GM12878 (cell line): Measurements from ENCODE around the gene KLK2. TPM values are rescaled to one million over a fixed set of nuclear protein-coding genes. Genes with fewer than 3 reads are reported as not detected.

Experiments used
- CUX1 ChIP-seq: IDR thresholded peaks from 2 replicates; pipeline ENCODE4 v1.6.1; 2012; ENCODE audit warnings: improper control_type of control experiment, low read depth, low read length; ENCODE audit not compliant: insufficient replicate concordance
- EP300 ChIP-seq, 2 experiments: fragments of 150-350 bp in 1 of 2; IDR thresholded peaks; 2 replicates each; pipeline ENCODE4 v1.6.1; 2011 to 2012; ENCODE audit warnings: low read depth in 2 of 2, low read length in 2 of 2, borderline replicate concordance in 1 of 2, improper control_type of control experiment in 1 of 2, inconsistent platforms in 1 of 2; ENCODE audit not compliant: control insufficient read depth in 1 of 2
- GABPA ChIP-seq: IDR thresholded peaks from 2 replicates; pipeline ENCODE4 v1.6.1; 2014; ENCODE audit warnings: antibody characterized with exemption, low read depth, mild to moderate bottlenecking, inconsistent platforms
- HDGF ChIP-seq: fragments of 450-650 bp; IDR thresholded peaks from 2 replicates; pipeline ENCODE4 v1.6.1; 2016; ENCODE audit warnings: antibody characterized with exemption
- MTA3 ChIP-seq: IDR thresholded peaks from 2 replicates; pipeline ENCODE4 v1.6.1; 2012; ENCODE audit warnings: low read length, inconsistent platforms, borderline replicate concordance
- NFXL1 ChIP-seq: fragments of 450-650 bp; IDR thresholded peaks from 2 replicates; pipeline ENCODE4 v1.6.1; 2017; ENCODE audit warnings: antibody characterized with exemption, mild to moderate bottlenecking, borderline replicate concordance
- NR2F1 ChIP-seq: fragments of 450-650 bp; conservative IDR thresholded peaks from 2 replicates; pipeline ENCODE4 v1.6.1; 2017; ENCODE audit warnings: mild to moderate bottlenecking
- PML ChIP-seq: IDR thresholded peaks from 2 replicates; pipeline ENCODE4 v1.6.1; 2012; ENCODE audit warnings: low read length, inconsistent platforms
- RUNX3 ChIP-seq: IDR thresholded peaks from 2 replicates; pipeline ENCODE4 v1.6.1; 2012; ENCODE audit warnings: low read length, inconsistent platforms
- TARDBP ChIP-seq: IDR thresholded peaks from 2 replicates; pipeline ENCODE4 v1.6.1; 2016; ENCODE audit warnings: borderline replicate concordance
- TCF7 ChIP-seq: IDR thresholded peaks from 2 replicates; pipeline ENCODE4 v1.6.1; 2014; ENCODE audit warnings: antibody characterized with exemption, borderline replicate concordance
- ZBTB40 ChIP-seq: fragments of 450-650 bp; IDR thresholded peaks from 2 replicates; pipeline ENCODE4 v1.6.1; 2016; ENCODE audit warnings: mild to moderate bottlenecking, moderate library complexity, borderline replicate concordance
- ZNF207 ChIP-seq: fragments of 450-650 bp; IDR thresholded peaks from 2 replicates; pipeline ENCODE4 v1.6.1; 2014; ENCODE audit warnings: antibody characterized with exemption, mild to moderate bottlenecking, borderline replicate concordance
- ZSCAN29 ChIP-seq: fragments of 450-650 bp; IDR thresholded peaks from 2 replicates; pipeline ENCODE4 v1.6.1; 2017; ENCODE audit warnings: mild to moderate bottlenecking, moderate library complexity
- polyA plus RNA-seq, 11 experiments: library from polyadenylated mRNA; depleted of rRNA in 4 of 11; unstranded in 6 of 11; stranded (reverse) in 5 of 11; fragments of >200 nt; fragmentation: Nextera tagmentation in 4 of 11; fragmentation: Illumina TruSeq in 1 of 11; extraction: Ambion mirVana in 4 of 11; extraction: Trizol in 1 of 11; gene quantifications; 1 replicate in 1 of 11; 2 replicates in 10 of 11; pipeline versions ENCODE4 v1.2.1 to v1.2.3, GENCODE V29; 2011 to 2016; ENCODE audit warnings: inconsistent platforms in 2 of 11, missing spikeins in 2 of 11, low read depth in 1 of 11
- total RNA-seq, 4 experiments: library from RNA; depleted of rRNA in 3 of 4; stranded (reverse); fragments of >200 nt in 3 of 4; fragmentation: Illumina TruSeq in 1 of 4; extraction: Trizol in 1 of 4; gene quantifications; 2 replicates each; pipeline versions ENCODE4 v1.2.1 to v1.2.3, GENCODE V29; 2013 to 2021
- TF ChIP-seq, protein P1 (sequence below): IDR thresholded peaks from 2 replicates; pipeline ENCODE4 v1.6.1; 2012; ENCODE audit warnings: low read length, inconsistent platforms
- TF ChIP-seq, protein P2 (sequence below): fragments of 450-650 bp; IDR thresholded peaks from 2 replicates; pipeline ENCODE4 v1.6.1; 2017; ENCODE audit warnings: mild to moderate bottlenecking, low read depth, inconsistent platforms; ENCODE audit not compliant: poor library complexity, severe bottlenecking

The KLK2 gene
- total and polyA plus RNA-seq, 10 of the 15 experiments (the other 5 are each of a cell fraction or from before 2014, with no cell fraction given): 0.19 to 3.1 (median 1.2) TPM

- no peak for TF ChIP-seq NFXL1
- peak; percentile 67 for TF ChIP-seq NR2F1
- no peak for TF ChIP-seq TCF7
- peak; percentile 98 to 100 for TF ChIP-seq EP300 (IDR thresholded peaks at IDR 0.05; ENCODE audit: borderline replicate concordance in 1 of 2, control insufficient read depth in 1 of 2, low read depth in 2 of 2, low read length in 2 of 2)
- TF ChIP-seq CUX1: peak; percentile 61
- peak; percentile 98 for TF ChIP-seq RUNX3
- peak; percentile 64; the same call in 1 of the 2 replicates for TF ChIP-seq PML
- TF ChIP-seq HDGF: peak; percentile 55; the same call in 1 of the 2 replicates
- TF ChIP-seq MTA3: no peak
- TF ChIP-seq ZNF207: no peak; the same call in 1 of the 2 replicates
- TF ChIP-seq, protein P1, sequence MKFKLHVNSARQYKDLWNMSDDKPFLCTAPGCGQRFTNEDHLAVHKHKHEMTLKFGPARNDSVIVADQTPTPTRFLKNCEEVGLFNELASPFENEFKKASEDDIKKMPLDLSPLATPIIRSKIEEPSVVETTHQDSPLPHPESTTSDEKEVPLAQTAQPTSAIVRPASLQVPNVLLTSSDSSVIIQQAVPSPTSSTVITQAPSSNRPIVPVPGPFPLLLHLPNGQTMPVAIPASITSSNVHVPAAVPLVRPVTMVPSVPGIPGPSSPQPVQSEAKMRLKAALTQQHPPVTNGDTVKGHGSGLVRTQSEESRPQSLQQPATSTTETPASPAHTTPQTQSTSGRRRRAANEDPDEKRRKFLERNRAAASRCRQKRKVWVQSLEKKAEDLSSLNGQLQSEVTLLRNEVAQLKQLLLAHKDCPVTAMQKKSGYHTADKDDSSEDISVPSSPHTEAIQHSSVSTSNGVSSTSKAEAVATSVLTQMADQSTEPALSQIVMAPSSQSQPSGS: peak; percentile 97
- 0 out of 2 replicates have a peak, but pooled peaks have one; percentile 19 for TF ChIP-seq TARDBP
- TF ChIP-seq GABPA: no peak
- 0 out of 2 replicates have a peak, but pooled peaks have one; percentile 22 for TF ChIP-seq ZBTB40
- TF ChIP-seq ZSCAN29: no peak; the same call in 1 of the 2 replicates
- TF ChIP-seq, protein P2, sequence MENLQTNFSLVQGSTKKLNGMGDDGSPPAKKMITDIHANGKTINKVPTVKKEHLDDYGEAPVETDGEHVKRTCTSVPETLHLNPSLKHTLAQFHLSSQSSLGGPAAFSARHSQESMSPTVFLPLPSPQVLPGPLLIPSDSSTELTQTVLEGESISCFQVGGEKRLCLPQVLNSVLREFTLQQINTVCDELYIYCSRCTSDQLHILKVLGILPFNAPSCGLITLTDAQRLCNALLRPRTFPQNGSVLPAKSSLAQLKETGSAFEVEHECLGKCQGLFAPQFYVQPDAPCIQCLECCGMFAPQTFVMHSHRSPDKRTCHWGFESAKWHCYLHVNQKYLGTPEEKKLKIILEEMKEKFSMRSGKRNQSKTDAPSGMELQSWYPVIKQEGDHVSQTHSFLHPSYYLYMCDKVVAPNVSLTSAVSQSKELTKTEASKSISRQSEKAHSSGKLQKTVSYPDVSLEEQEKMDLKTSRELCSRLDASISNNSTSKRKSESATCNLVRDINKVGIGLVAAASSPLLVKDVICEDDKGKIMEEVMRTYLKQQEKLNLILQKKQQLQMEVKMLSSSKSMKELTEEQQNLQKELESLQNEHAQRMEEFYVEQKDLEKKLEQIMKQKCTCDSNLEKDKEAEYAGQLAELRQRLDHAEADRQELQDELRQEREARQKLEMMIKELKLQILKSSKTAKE: peak; percentile 92
Observed at GRCh38 chr19:50896591-50897190, 23.5 kb downstream of the KLK2 start (continued).
